MM.1S (cell line): ENCODE results near the gene CHRNA1.
A peak's percentile ranks its signal among the peaks of the same experiment; 100 is the strongest.

Experiments used
- CTCF ChIP-seq: fragments of 300-600 bp; sonication (generic); IDR thresholded peaks from 2 replicates; pipeline ENCODE4 v1.5.1; 2016; ENCODE audit warnings: antibody characterized with exemption, low read length, mixed read lengths
- EZH2 ChIP-seq: fragments of 300-600 bp; sonication (generic); optimal IDR thresholded peaks from 2 replicates; pipeline ENCODE3; 2017; ENCODE audit warnings: low read depth, mild to moderate bottlenecking, antibody characterized with exemption, low read length, mixed read lengths

GRCh38 chr2:174750923-174751441 is 13.3 kb downstream of the CHRNA1 start:
- TF ChIP-seq CTCF, result peak; percentile 23
- TF ChIP-seq EZH2, result no peak
